Left kidney (tissue), 2 donors: ENCODE data around the gene ZNF200. TPM values are rescaled to one million over a fixed set of nuclear protein-coding genes. Genes with fewer than 3 reads are reported as not detected.

Experiments used
- DNase-seq: peaks from one replicate; pipeline ENCODE4 v3.0.0-alpha.2; 2013
- polyA plus RNA-seq: library from polyadenylated mRNA; unstranded; fragments of 120-200 nt; gene quantifications from one replicate; pipeline ENCODE4 v1.2.1, GENCODE V29; 2013; ENCODE audit not compliant: insufficient read length

Gene ZNF200
- polyA plus RNA-seq, 1 donor: 16.9 TPM

GRCh38 chr16:3256146-3256865, 21.3 kb upstream of the ZNF200 start, which contains the start of gene MEFV:
MEFV (minus strand) TSS chr16:3256633; CDS start chr16:3256587, 46 bp downstream.
- DNase-seq: no peak

GRCh38 chr16:3254309-3254708, 19.4 kb upstream of the ZNF200 start:
- DNase-seq: no peak

GRCh38 chr16:3252967-3253366, 18.0 kb upstream of the ZNF200 start:
- no peak for DNase-seq

- no peak for DNase-seq
Observed at GRCh38 chr16:3249451-3249850, 14.5 kb upstream of the ZNF200 start.

- no peak for DNase-seq
Observed at GRCh38 chr16:3249020-3249419, 14.1 kb upstream of the ZNF200 start.

GRCh38 chr16:3248596-3248995, 13.6 kb upstream of the ZNF200 start:
- no peak for DNase-seq

- no peak for DNase-seq
Observed at GRCh38 chr16:3246876-3247275, 11.9 kb upstream of the ZNF200 start.

GRCh38 chr16:3246002-3246401, 11.0 kb upstream of the ZNF200 start:
- no peak for DNase-seq

- no peak for DNase-seq
Observed at GRCh38 chr16:3243882-3244281, 8.9 kb upstream of the ZNF200 start.

- no peak for DNase-seq
Observed at GRCh38 chr16:3242709-3243108, 7.8 kb upstream of the ZNF200 start.

GRCh38 chr16:3241761-3242160, 6.8 kb upstream of the ZNF200 start:
- DNase-seq: no peak

GRCh38 chr16:3235856-3236669, 1.1 kb upstream of the ZNF200 start:
- DNase-seq: no peak

GRCh38 chr16:3234543-3234856, 458 bp downstream of the ZNF200 start:
- no peak for DNase-seq

GRCh38 chr16:3223913-3224515, 10.9 kb downstream of the ZNF200 start:
- no peak for DNase-seq

- no peak for DNase-seq
Observed at GRCh38 chr16:3220839-3221238, 14.1 kb downstream of the ZNF200 start.

- DNase-seq: no peak
Observed at GRCh38 chr16:3216263-3216640, 18.7 kb downstream of the ZNF200 start.

GRCh38 chr16:3215601-3216262, 19.2 kb downstream of the ZNF200 start:
- DNase-seq: no peak

- DNase-seq: no peak
Observed at GRCh38 chr16:3214904-3215600, 19.9 kb downstream of the ZNF200 start.

- no peak for DNase-seq
Observed at GRCh38 chr16:3212567-3212966, 22.4 kb downstream of the ZNF200 start.

- DNase-seq: no peak
Observed at GRCh38 chr16:3212006-3212405, 23.0 kb downstream of the ZNF200 start.

GRCh38 chr16:3207086-3207953, 27.6 kb downstream of the ZNF200 start:
- no peak for DNase-seq
